HG03159 (cell line): ENCODE measurements around the gene P3H4.
"Not testable (repeated sequence)": the region's sequence is repeated elsewhere in the genome, so short reads cannot be mapped to it uniquely, and the experiment has no call there.

Source experiments
- ATAC-seq: cut with Tn5 transposase; IDR thresholded peaks from one replicate; pipeline ENCODE4 v1.9.1; 2021; ENCODE audit warnings: mild to moderate bottlenecking, moderate library complexity; ENCODE audit not compliant: unreplicated experiment

The P3H4 gene

GRCh38 chr17:41794540-41794975 is 17.2 kb downstream of the P3H4 start:
- no peak for ATAC-seq

GRCh38 chr17:41793784-41794539 is 17.8 kb downstream of the P3H4 start:
- ATAC-seq = no peak

- ATAC-seq = no peak
Measured at GRCh38 chr17:41792845-41793783, 18.6 kb downstream of the P3H4 start.

GRCh38 chr17:41787021-41787418 is 24.7 kb downstream of the P3H4 start:
- ATAC-seq = no peak

- peak; percentile 71 for ATAC-seq
Measured at GRCh38 chr17:41786227-41787020, 25.3 kb downstream of the P3H4 start, which contains the start of gene JUP. Gene JUP, minus strand, starts transcription at chr17:41786711. Its CDS starts 14,857 bp downstream, at chr17:41771854.

- no peak for ATAC-seq
Measured at GRCh38 chr17:41785859-41786226, 25.9 kb downstream of the P3H4 start.

GRCh38 chr17:41785091-41785858 is 26.5 kb downstream of the P3H4 start:
- ATAC-seq = no peak

GRCh38 chr17:41784207-41784744 is 27.5 kb downstream of the P3H4 start:
- ATAC-seq = no peak

- ATAC-seq = no peak
Measured at GRCh38 chr17:41782142-41782541, 29.6 kb downstream of the P3H4 start.

GRCh38 chr17:41781404-41782110 is 30.2 kb downstream of the P3H4 start:
- no peak for ATAC-seq

- no peak for ATAC-seq
Measured at GRCh38 chr17:41779954-41780353, 31.8 kb downstream of the P3H4 start.

GRCh38 chr17:41777574-41778188 is 34.1 kb downstream of the P3H4 start:
- no peak for ATAC-seq

GRCh38 chr17:41777157-41777573 is 34.6 kb downstream of the P3H4 start:
- ATAC-seq = no peak

GRCh38 chr17:41776262-41776900 is 35.4 kb downstream of the P3H4 start:
- ATAC-seq = not testable (repeated sequence)

GRCh38 chr17:41775394-41776226 is 36.1 kb downstream of the P3H4 start:
- no peak for ATAC-seq

GRCh38 chr17:41773731-41774193 is 38.0 kb downstream of the P3H4 start:
- no peak for ATAC-seq

GRCh38 chr17:41773190-41773588 is 38.6 kb downstream of the P3H4 start:
- no peak for ATAC-seq
